ENCODE measurements around the gene RNF224. TPM values are rescaled to one million over a fixed set of nuclear protein-coding genes. Genes with fewer than 3 reads are reported as not detected.

RNF224 gene
- total and polyA plus RNA-seq, 2 experiments from 2014 or later = 0.63 TPM; not detected in 1

GRCh38 chr9:137236936-137237421 is 9.7 kb downstream of the RNF224 start:
- Histone ChIP-seq H3K36me3 (ENCODE audit: insufficient read depth) (no peaks in the 10 kb centered on the region), H3K9me2 (ENCODE audit: insufficient read depth) (no peaks in the 10 kb centered on the region), H3K27ac (ENCODE audit: low read depth) (no peak overlapping the region), H4K20me1 (replicated peaks; ENCODE audit: insufficient read depth) (peaks cover 4% of the 10 kb centered on the region), H3K4me1 (ENCODE audit: insufficient read depth) (peaks cover 13% of the 10 kb centered on the region; the same call in 1 of the 2 replicates), H3K79me2 (replicated peaks; ENCODE audit: insufficient read depth) (peaks cover 19% of the 10 kb centered on the region), H3K4me3 (peak overlapping the region; percentile 35; the same call in 1 of the 2 replicates), H3F3A (replicated peaks; ENCODE audit: low read depth) (0 out of 2 replicates have a peak, but pooled peaks cover 4% of the 10 kb centered on the region), H2AFZ (no peak overlapping the region), H3K27me3 (ENCODE audit: insufficient read depth) (no peaks in the 10 kb centered on the region), H3K4me2 (peak overlapping the region; percentile 68)
- no peak for DNase-seq (ENCODE audit: low spot score)
- no peak overlapping the region for H3K27ac Mint-ChIP-seq
- H3K27me3 Mint-ChIP-seq (ENCODE audit: insufficient read depth, low read depth, poor library complexity) = peaks cover 10% of the 10 kb centered on the region
- H3K36me3 Mint-ChIP-seq (ENCODE audit: low read depth) = peaks cover 9% of the 10 kb centered on the region
- no peak for TF ChIP-seq EZH2 (IDR thresholded peaks at IDR 0.05; ENCODE audit: low read depth, unreplicated experiment)
- peaks cover 18% of the 10 kb centered on the region for H3K4me1 Mint-ChIP-seq
- ATAC-seq = peak; percentile 0; the same call in 2 of the 3 replicates
- H3K4me3 Mint-ChIP-seq = no peak overlapping the region
- H3K9me3 Mint-ChIP-seq = no peaks in the 10 kb centered on the region

DNA sequence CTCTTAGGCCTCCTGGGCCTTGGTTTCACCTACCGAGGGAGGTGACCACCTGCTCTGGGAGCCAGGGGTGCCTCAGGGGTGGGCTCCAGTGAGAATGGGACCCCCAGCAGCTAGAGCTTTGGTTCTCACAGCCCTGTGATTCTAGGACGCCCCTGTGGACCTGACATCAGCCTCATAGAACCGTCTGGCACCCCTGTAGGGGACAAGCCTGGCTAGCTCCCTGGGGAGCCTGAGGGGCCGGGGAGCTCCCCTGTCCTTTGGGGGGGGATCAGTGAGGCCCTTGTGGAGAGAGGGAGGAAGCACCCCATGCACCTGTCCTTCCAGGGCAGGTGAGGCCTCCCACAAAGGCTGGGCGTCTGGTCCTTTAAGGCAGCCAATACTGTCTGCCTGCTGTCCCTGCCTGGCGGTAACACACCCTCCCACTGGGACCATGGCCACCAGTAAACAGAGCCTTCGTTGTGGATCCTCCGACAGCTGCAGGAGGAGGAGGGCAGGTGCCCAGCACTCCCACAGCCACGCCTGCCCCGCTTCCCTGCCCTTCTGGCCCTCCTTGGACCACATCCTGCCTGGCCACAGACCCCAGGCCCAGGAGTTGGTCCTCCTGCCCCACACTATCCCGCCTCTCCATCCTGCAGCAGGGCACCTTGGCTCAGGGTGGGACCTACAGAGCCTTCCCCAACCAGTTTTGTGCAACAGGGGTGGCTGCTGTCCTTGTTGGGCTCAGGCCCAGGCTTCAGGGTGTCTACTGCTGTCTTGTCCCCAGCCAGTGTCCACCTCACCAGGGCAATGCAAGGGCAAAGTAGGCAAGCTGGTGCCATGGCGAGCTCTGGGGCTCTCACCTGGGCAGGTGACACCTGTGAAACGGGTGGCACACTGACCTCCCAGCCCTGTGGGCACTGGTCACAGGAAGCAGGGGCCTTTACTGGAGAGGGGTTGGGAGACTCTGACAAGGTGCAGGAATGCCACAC is 10.7 kb downstream of the RNF224 start:
- no peak for ATAC-seq
- H3K4me3 Mint-ChIP-seq = peak overlapping the region; percentile 42; the same call in 1 of the 3 replicates
- no peak for DNase-seq (ENCODE audit: low spot score)
- Histone ChIP-seq H2AFZ (no peak overlapping the region), H3K4me3 (no peak overlapping the region), H3K27ac (ENCODE audit: low read depth) (no peak overlapping the region), H3K4me1 (ENCODE audit: insufficient read depth) (peaks cover 16% of the 10 kb centered on the region; the same call in 1 of the 2 replicates), H3K9me2 (ENCODE audit: insufficient read depth) (no peaks in the 10 kb centered on the region), H3K27me3 (ENCODE audit: insufficient read depth) (no peaks in the 10 kb centered on the region), H4K20me1 (replicated peaks; ENCODE audit: insufficient read depth) (peaks cover 14% of the 10 kb centered on the region), H3K36me3 (ENCODE audit: insufficient read depth) (no peaks in the 10 kb centered on the region), H3K4me2 (no peak overlapping the region), H3K79me2 (replicated peaks; ENCODE audit: insufficient read depth) (peaks cover 29% of the 10 kb centered on the region), H3F3A (replicated peaks; ENCODE audit: low read depth) (0 out of 2 replicates have a peak, but pooled peaks cover 14% of the 10 kb centered on the region)
- peaks cover 26% of the 10 kb centered on the region for H3K4me1 Mint-ChIP-seq
- no peak overlapping the region for H3K27ac Mint-ChIP-seq
- H3K9me3 Mint-ChIP-seq = no peaks in the 10 kb centered on the region
- H3K36me3 Mint-ChIP-seq (ENCODE audit: low read depth) = peaks cover 19% of the 10 kb centered on the region
- H3K27me3 Mint-ChIP-seq (ENCODE audit: insufficient read depth, low read depth, poor library complexity) = peaks cover 18% of the 10 kb centered on the region
- TF ChIP-seq ZNF331 (CRISPR knock-in tag; IDR thresholded peaks at IDR 0.05; ENCODE audit: low read depth) (no peak), CTCF (conservative IDR thresholded peaks at IDR 0.05; ENCODE audit: low read depth in 2 of 2) (no peak), EZH2 (IDR thresholded peaks at IDR 0.05; ENCODE audit: low read depth, unreplicated experiment) (no peak), REST (IDR thresholded peaks at IDR 0.05; ENCODE audit: unreplicated experiment) (no peak), EZH2phosphoT487 (IDR thresholded peaks at IDR 0.05; ENCODE audit: unreplicated experiment) (no peak), POLR2AphosphoS5 (IDR thresholded peaks at IDR 0.05; ENCODE audit: low read depth) (no peak; the same call in 1 of the 2 replicates)
- TF ChIP-seq, protein P1, sequence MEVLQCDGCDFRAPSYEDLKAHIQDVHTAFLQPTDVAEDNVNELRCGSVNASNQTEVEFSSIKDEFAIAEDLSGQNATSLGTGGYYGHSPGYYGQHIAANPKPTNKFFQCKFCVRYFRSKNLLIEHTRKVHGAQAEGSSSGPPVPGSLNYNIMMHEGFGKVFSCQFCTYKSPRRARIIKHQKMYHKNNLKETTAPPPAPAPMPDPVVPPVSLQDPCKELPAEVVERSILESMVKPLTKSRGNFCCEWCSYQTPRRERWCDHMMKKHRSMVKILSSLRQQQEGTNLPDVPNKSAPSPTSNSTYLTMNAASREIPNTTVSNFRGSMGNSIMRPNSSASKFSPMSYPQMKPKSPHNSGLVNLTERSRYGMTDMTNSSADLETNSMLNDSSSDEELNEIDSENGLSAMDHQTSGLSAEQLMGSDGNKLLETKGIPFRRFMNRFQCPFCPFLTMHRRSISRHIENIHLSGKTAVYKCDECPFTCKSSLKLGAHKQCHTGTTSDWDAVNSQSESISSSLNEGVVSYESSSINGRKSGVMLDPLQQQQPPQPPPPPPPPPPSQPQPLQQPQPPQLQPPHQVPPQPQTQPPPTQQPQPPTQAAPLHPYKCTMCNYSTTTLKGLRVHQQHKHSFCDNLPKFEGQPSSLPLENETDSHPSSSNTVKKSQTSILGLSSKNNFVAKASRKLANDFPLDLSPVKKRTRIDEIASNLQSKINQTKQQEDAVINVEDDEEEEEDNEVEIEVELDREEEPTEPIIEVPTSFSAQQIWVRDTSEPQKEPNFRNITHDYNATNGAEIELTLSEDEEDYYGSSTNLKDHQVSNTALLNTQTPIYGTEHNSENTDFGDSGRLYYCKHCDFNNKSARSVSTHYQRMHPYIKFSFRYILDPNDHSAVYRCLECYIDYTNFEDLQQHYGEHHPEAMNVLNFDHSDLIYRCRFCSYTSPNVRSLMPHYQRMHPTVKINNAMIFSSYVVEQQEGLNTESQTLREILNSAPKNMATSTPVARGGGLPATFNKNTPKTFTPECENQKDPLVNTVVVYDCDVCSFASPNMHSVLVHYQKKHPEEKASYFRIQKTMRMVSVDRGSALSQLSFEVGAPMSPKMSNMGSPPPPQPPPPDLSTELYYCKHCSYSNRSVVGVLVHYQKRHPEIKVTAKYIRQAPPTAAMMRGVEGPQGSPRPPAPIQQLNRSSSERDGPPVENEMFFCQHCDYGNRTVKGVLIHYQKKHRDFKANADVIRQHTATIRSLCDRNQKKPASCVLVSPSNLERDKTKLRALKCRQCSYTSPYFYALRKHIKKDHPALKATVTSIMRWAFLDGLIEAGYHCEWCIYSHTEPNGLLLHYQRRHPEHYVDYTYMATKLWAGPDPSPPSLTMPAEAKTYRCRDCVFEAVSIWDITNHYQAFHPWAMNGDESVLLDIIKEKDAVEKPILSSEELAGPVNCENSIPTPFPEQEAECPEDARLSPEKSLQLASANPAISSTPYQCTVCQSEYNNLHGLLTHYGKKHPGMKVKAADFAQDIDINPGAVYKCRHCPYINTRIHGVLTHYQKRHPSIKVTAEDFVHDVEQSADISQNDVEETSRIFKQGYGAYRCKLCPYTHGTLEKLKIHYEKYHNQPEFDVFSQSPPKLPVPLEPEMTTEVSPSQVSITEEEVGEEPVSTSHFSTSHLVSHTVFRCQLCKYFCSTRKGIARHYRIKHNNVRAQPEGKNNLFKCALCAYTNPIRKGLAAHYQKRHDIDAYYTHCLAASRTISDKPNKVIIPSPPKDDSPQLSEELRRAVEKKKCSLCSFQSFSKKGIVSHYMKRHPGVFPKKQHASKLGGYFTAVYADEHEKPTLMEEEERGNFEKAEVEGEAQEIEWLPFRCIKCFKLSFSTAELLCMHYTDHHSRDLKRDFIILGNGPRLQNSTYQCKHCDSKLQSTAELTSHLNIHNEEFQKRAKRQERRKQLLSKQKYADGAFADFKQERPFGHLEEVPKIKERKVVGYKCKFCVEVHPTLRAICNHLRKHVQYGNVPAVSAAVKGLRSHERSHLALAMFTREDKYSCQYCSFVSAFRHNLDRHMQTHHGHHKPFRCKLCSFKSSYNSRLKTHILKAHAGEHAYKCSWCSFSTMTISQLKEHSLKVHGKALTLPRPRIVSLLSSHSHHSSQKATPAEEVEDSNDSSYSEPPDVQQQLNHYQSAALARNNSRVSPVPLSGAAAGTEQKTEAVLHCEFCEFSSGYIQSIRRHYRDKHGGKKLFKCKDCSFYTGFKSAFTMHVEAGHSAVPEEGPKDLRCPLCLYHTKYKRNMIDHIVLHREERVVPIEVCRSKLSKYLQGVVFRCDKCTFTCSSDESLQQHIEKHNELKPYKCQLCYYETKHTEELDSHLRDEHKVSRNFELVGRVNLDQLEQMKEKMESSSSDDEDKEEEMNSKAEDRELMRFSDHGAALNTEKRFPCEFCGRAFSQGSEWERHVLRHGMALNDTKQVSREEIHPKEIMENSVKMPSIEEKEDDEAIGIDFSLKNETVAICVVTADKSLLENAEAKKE (CRISPR knock-in tag; IDR thresholded peaks at IDR 0.05) = no peak
